CD4-positive, alpha-beta T cell (primary cell): ENCODE results near the gene N4BP2. TPM values are rescaled to one million over a fixed set of nuclear protein-coding genes. Genes with fewer than 3 reads are reported as not detected.
"Not testable (repeated sequence)": the region's sequence is repeated elsewhere in the genome, so short reads cannot be mapped to it uniquely, and the experiment has no call there.

Experiments
- ATAC-seq: fragments of 200-7000 bp; cut with Tn5 transposase; one replicate; pipeline ENCODE4 v1.10.0; 2022; ENCODE audit warnings: mild to moderate bottlenecking; ENCODE audit not compliant: poor library complexity
- CTCF ChIA-PET: fragments of 350-600 bp; sonication (Branson Sonifier 250); formaldehyde crosslinking; loops from one replicate; lab custom pipeline; 2021; ENCODE audit warnings: antibody characterized with exemption, inconsistent platforms; lab: Charles Lee
- POLR2A ChIA-PET: fragments of 350-600 bp; sonication (Branson Sonifier 250); formaldehyde crosslinking; loops from one replicate; lab custom pipeline; 2021; ENCODE audit warnings: antibody characterized with exemption, inconsistent platforms; lab: Charles Lee
- DNase-seq, 14 experiments: peaks; one replicate each; pipeline ENCODE4 v3.0.0-alpha.2; 2013 to 2020; ENCODE audit warnings: mixed read lengths in 2 of 14
- H3K27ac ChIP-seq, 2 donors: one replicate each; pipeline versions ENCODE4 v1.5.1 to v1.7.0; 2013; ENCODE audit warnings: low read length in 2 of 2, low read depth in 1 of 2, mild to moderate bottlenecking in 1 of 2
- H3K27me3 ChIP-seq, 2 experiments: 1 replicate in 1 of 2; 2 replicates in 1 of 2; pipeline versions ENCODE4 v1.6.1 to v1.7.0; 2013; ENCODE audit warnings: low read length in 2 of 2, control low read depth in 1 of 2, mild to moderate bottlenecking in 1 of 2, moderate library complexity in 1 of 2; ENCODE audit not compliant: insufficient read depth in 2 of 2, control insufficient read depth in 1 of 2
- H3K36me3 ChIP-seq: one replicate; pipeline ENCODE4 v1.6.1; 2013; ENCODE audit warnings: low read length, control low read depth; ENCODE audit not compliant: insufficient read depth
- H3K4me1 ChIP-seq: one replicate; pipeline ENCODE4 v1.6.1; 2013; ENCODE audit warnings: low read length, control low read depth; ENCODE audit not compliant: insufficient read depth
- H3K4me3 ChIP-seq: one replicate; pipeline ENCODE4 v1.5.1; 2013; ENCODE audit warnings: mild to moderate bottlenecking, low read length, moderate library complexity
- H3K9me3 ChIP-seq, 2 experiments: 1 replicate in 1 of 2; 2 replicates in 1 of 2; pipeline versions ENCODE4 v1.6.1 to v1.7.0; 2013; ENCODE audit warnings: low read length in 2 of 2, mild to moderate bottlenecking in 2 of 2, control low read depth in 1 of 2, moderate library complexity in 1 of 2; ENCODE audit not compliant: control insufficient read depth in 1 of 2, insufficient read depth in 1 of 2
- H3K27ac Mint-ChIP-seq: one replicate; pipeline ENCODE4 v1.8.0; 2020; ENCODE audit warnings: mixed read lengths
- H3K27me3 Mint-ChIP-seq: one replicate; pipeline ENCODE4 v1.8.0; 2021; ENCODE audit warnings: mixed read lengths
- H3K36me3 Mint-ChIP-seq: one replicate; pipeline ENCODE4 v1.8.0; 2021; ENCODE audit warnings: low read depth, mixed read lengths
- H3K4me1 Mint-ChIP-seq: one replicate; pipeline ENCODE4 v1.8.0; 2021; ENCODE audit warnings: low read depth, mixed read lengths
- H3K4me3 Mint-ChIP-seq: one replicate; pipeline ENCODE4 v1.8.0; 2020; ENCODE audit warnings: mild to moderate bottlenecking, mixed read lengths
- H3K9me3 Mint-ChIP-seq: one replicate; pipeline ENCODE4 v1.8.0; 2020; ENCODE audit warnings: mixed read lengths
- CTCF ChIP-seq: fragments of 200-600 bp; IDR thresholded peaks from one replicate; pipeline ENCODE4 v1.8.0; 2022; ENCODE audit warnings: antibody characterized with exemption, mild to moderate bottlenecking
- intact Hi-C, 2 experiments: fragments of 100-400 bp; cut with DNase I in 1 of 2; cut with micrococcal nuclease in 1 of 2; formaldehyde crosslinking; loops; one replicate each; pipeline versions ENCODE4 v1.15.1 to v1.9.0; 2023 to 2025; cut with DNase I, micrococcal nuclease
- total RNA-seq, 174 experiments: library from RNA in 2 of 174; stranded (reverse) in 2 of 174; gene quantifications; one replicate each; pipeline ENCODE4 v1.2.3 and lab custom pipeline; 2021 to 2026

The N4BP2 gene
- total RNA-seq, 2 experiments from 2014 or later, result 21.7 to 25.2 TPM

GRCh38 chr4:40134206-40134917, 77.7 kb downstream of the N4BP2 start:
- Histone ChIP-seq H3K36me3 (peaks cover 17% of the 10 kb centered on the region), H3K4me1 (peaks cover 5% of the 10 kb centered on the region), H3K4me3 (no peak overlapping the region), H3K27me3 (no peaks in the 10 kb centered on the region), H3K9me3 (no peaks in the 10 kb centered on the region), H3K27ac (no peak overlapping the region)
- POLR2A ChIA-PET, result interaction anchor here (0.5 kb wide), 1 partner anchor 72 kb away, joined by 3 read pairs; no protein-coding TSS in a partner anchor
- CTCF ChIA-PET, result no interaction called here
- TF ChIP-seq CTCF, result no peak
- Mint-ChIP-seq H3K4me1 (peaks cover 11% of the 10 kb centered on the region), H3K27me3 (no peaks in the 10 kb centered on the region), H3K27ac (no peak overlapping the region), H3K36me3 (peaks cover 48% of the 10 kb centered on the region), H3K4me3 (no peak overlapping the region), H3K9me3 (no peaks in the 10 kb centered on the region)
- ATAC-seq (no peak), DNase-seq (no peak)
- intact Hi-C loops, result no loop called here

- H3K9me3 ChIP-seq, H3K27ac ChIP-seq, H3K4me3 ChIP-seq, intact Hi-C loops, CTCF ChIA-PET, H3K27me3 ChIP-seq, H3K4me3 Mint-ChIP-seq, POLR2A ChIA-PET, H3K27me3 Mint-ChIP-seq, DNase-seq, H3K27ac Mint-ChIP-seq, H3K9me3 Mint-ChIP-seq, H3K4me1 ChIP-seq, ATAC-seq: not testable (repeated sequence)
- peaks cover 11% of the 10 kb centered on the region for H3K4me1 Mint-ChIP-seq
- peaks cover 12% of the 10 kb centered on the region for H3K36me3 ChIP-seq
- peaks cover 50% of the 10 kb centered on the region for H3K36me3 Mint-ChIP-seq
Measured at GRCh38 chr4:40136202-40136601, 79.6 kb downstream of the N4BP2 start.

- Mint-ChIP-seq H3K27me3 (no peaks in the 10 kb centered on the region), H3K36me3 (peaks cover 64% of the 10 kb centered on the region)
- no peak for ATAC-seq
Measured at GRCh38 chr4:40140196-40140595, 83.5 kb downstream of the N4BP2 start.

GRCh38 chr4:40140597-40140996, 83.9 kb downstream of the N4BP2 start:
- intact Hi-C loops, H3K9me3 ChIP-seq, POLR2A ChIA-PET, CTCF ChIA-PET, H3K27me3 ChIP-seq, DNase-seq, H3K9me3 Mint-ChIP-seq, H3K27me3 Mint-ChIP-seq, H3K4me1 ChIP-seq, H3K4me3 Mint-ChIP-seq, H3K27ac ChIP-seq, ATAC-seq, H3K4me3 ChIP-seq, H3K27ac Mint-ChIP-seq: not testable (repeated sequence)
- H3K36me3 ChIP-seq, result peaks cover 28% of the 10 kb centered on the region
- H3K36me3 Mint-ChIP-seq, result peaks cover 65% of the 10 kb centered on the region
- peaks cover 11% of the 10 kb centered on the region for H3K4me1 Mint-ChIP-seq

More at GRCh38 chr4:40140196-40140595, 83.5 kb downstream of the N4BP2 start:
- H3K4me1 ChIP-seq, result peaks cover 5% of the 10 kb centered on the region
- H3K9me3 ChIP-seq, result no peaks in the 10 kb centered on the region
- no peak for DNase-seq
- Mint-ChIP-seq H3K27ac (no peak overlapping the region), H3K4me3 (no peak overlapping the region), H3K4me1 (peaks cover 11% of the 10 kb centered on the region), H3K9me3 (no peaks in the 10 kb centered on the region)
- H3K36me3 ChIP-seq, result peaks cover 27% of the 10 kb centered on the region
- TF ChIP-seq CTCF, result no peak
- intact Hi-C loops, result no loop called here
- no peak overlapping the region for H3K27ac ChIP-seq
- no peak overlapping the region for H3K4me3 ChIP-seq
- H3K27me3 ChIP-seq, result no peaks in the 10 kb centered on the region
- POLR2A ChIA-PET, result no interaction called here
- CTCF ChIA-PET, result no interaction called here
